ENCODE measurements around the gene SAMHD1. TPM values are rescaled to one million over a fixed set of nuclear protein-coding genes. Genes with fewer than 3 reads are reported as not detected.
A peak's percentile ranks its signal among the peaks of the same experiment; 100 is the strongest.

SAMHD1 gene
- total and polyA plus RNA-seq, 9 of the 15 experiments (the other 6 are each of a cell fraction or from before 2014, with no cell fraction given), result 6.8 to 20.4 (median 14.8) TPM

DNA sequence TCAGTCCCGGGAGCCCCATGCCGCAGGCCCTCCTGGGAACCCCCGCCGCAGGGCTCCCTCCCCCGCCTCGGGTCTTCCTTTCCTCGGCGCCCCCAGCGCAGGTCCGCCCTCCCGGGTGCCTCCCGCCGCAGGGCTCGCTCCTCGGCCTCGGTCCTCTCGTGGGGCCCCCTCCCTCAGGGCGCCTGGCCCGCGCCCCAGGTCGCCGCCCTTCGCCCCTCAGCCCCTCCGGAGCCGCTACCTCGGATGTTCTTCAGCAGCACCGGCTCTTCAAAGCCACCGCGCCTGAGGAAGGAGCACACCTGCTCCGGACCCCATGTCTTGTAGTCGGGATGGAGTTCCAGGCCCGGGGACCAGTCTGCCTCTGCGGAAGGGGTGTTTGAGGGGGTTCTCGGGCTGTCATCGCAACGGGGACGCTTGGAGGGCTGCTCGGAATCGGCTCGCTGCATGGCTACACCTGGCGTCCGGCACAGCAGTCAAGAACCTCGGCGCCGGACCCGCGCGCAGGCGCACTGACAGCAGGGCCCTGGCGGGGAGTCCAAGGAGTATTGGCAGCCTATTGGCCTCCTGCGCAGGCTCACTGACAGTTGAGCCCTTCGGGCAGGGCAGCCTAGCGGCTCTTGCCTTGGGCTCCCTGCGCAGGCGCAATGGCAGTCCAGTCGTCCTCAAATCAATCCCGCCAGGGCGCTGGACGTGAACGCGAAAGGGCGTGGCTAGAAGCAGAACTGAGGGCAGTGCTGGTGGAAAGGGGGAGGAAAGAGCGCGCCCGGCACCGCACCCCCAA, at the start of gene SAMHD1 (continued):
- TF ChIP-seq ZFX (CRISPR knock-in tag; IDR thresholded peaks at IDR 0.05) (peak; percentile 61), GABPB2 (CRISPR knock-in tag; conservative IDR thresholded peaks at IDR 0.05) (no peak), KDM5B (IDR thresholded peaks at IDR 0.05; ENCODE audit: insufficient replicate concordance, low read depth, low read length) (peak; percentile 61), ZNF696 (CRISPR knock-in tag; conservative IDR thresholded peaks at IDR 0.05) (no peak), ZBTB7A (IDR thresholded peaks at IDR 0.05; ENCODE audit: borderline replicate concordance, control insufficient read depth, low read depth, low read length) (peak; percentile 77; the same call in 1 of the 2 replicates), ESRRA (IDR thresholded peaks at IDR 0.05; ENCODE audit: borderline replicate concordance, low read depth) (no peak), EZH2 (IDR thresholded peaks at IDR 0.05; ENCODE audit: borderline replicate concordance, low read depth, low read length) (no peak), E2F3 (CRISPR knock-in tag; IDR thresholded peaks at IDR 0.05) (no peak), YY1 (IDR thresholded peaks at IDR 0.05; ENCODE audit: borderline replicate concordance in 1 of 3, control insufficient read depth in 1 of 3, extremely low read depth in 1 of 3, insufficient read depth in 3 of 3, insufficient read length in 1 of 3, insufficient replicate concordance in 2 of 3, low read depth in 1 of 3, low read length in 2 of 3) (peak in 1 of 3 experiments; percentile 26), KLF1 (tag; IDR thresholded peaks at IDR 0.05) (no peak)
- TF ChIP-seq, protein P1, sequence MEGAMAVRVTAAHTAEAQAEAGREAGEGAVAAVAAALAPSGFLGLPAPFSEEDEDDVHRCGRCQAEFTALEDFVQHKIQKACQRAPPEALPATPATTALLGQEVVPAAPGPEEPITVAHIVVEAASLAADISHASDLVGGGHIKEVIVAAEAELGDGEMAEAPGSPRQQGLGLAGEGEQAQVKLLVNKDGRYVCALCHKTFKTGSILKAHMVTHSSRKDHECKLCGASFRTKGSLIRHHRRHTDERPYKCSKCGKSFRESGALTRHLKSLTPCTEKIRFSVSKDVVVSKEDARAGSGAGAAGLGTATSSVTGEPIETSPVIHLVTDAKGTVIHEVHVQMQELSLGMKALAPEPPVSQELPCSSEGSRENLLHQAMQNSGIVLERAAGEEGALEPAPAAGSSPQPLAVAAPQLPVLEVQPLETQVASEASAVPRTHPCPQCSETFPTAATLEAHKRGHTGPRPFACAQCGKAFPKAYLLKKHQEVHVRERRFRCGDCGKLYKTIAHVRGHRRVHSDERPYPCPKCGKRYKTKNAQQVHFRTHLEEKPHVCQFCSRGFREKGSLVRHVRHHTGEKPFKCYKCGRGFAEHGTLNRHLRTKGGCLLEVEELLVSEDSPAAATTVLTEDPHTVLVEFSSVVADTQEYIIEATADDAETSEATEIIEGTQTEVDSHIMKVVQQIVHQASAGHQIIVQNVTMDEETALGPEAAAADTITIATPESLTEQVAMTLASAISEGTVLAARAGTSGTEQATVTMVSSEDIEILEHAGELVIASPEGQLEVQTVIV (CRISPR knock-in tag; IDR thresholded peaks at IDR 0.05; ENCODE audit: borderline replicate concordance), result no peak
- TF ChIP-seq, protein P2, sequence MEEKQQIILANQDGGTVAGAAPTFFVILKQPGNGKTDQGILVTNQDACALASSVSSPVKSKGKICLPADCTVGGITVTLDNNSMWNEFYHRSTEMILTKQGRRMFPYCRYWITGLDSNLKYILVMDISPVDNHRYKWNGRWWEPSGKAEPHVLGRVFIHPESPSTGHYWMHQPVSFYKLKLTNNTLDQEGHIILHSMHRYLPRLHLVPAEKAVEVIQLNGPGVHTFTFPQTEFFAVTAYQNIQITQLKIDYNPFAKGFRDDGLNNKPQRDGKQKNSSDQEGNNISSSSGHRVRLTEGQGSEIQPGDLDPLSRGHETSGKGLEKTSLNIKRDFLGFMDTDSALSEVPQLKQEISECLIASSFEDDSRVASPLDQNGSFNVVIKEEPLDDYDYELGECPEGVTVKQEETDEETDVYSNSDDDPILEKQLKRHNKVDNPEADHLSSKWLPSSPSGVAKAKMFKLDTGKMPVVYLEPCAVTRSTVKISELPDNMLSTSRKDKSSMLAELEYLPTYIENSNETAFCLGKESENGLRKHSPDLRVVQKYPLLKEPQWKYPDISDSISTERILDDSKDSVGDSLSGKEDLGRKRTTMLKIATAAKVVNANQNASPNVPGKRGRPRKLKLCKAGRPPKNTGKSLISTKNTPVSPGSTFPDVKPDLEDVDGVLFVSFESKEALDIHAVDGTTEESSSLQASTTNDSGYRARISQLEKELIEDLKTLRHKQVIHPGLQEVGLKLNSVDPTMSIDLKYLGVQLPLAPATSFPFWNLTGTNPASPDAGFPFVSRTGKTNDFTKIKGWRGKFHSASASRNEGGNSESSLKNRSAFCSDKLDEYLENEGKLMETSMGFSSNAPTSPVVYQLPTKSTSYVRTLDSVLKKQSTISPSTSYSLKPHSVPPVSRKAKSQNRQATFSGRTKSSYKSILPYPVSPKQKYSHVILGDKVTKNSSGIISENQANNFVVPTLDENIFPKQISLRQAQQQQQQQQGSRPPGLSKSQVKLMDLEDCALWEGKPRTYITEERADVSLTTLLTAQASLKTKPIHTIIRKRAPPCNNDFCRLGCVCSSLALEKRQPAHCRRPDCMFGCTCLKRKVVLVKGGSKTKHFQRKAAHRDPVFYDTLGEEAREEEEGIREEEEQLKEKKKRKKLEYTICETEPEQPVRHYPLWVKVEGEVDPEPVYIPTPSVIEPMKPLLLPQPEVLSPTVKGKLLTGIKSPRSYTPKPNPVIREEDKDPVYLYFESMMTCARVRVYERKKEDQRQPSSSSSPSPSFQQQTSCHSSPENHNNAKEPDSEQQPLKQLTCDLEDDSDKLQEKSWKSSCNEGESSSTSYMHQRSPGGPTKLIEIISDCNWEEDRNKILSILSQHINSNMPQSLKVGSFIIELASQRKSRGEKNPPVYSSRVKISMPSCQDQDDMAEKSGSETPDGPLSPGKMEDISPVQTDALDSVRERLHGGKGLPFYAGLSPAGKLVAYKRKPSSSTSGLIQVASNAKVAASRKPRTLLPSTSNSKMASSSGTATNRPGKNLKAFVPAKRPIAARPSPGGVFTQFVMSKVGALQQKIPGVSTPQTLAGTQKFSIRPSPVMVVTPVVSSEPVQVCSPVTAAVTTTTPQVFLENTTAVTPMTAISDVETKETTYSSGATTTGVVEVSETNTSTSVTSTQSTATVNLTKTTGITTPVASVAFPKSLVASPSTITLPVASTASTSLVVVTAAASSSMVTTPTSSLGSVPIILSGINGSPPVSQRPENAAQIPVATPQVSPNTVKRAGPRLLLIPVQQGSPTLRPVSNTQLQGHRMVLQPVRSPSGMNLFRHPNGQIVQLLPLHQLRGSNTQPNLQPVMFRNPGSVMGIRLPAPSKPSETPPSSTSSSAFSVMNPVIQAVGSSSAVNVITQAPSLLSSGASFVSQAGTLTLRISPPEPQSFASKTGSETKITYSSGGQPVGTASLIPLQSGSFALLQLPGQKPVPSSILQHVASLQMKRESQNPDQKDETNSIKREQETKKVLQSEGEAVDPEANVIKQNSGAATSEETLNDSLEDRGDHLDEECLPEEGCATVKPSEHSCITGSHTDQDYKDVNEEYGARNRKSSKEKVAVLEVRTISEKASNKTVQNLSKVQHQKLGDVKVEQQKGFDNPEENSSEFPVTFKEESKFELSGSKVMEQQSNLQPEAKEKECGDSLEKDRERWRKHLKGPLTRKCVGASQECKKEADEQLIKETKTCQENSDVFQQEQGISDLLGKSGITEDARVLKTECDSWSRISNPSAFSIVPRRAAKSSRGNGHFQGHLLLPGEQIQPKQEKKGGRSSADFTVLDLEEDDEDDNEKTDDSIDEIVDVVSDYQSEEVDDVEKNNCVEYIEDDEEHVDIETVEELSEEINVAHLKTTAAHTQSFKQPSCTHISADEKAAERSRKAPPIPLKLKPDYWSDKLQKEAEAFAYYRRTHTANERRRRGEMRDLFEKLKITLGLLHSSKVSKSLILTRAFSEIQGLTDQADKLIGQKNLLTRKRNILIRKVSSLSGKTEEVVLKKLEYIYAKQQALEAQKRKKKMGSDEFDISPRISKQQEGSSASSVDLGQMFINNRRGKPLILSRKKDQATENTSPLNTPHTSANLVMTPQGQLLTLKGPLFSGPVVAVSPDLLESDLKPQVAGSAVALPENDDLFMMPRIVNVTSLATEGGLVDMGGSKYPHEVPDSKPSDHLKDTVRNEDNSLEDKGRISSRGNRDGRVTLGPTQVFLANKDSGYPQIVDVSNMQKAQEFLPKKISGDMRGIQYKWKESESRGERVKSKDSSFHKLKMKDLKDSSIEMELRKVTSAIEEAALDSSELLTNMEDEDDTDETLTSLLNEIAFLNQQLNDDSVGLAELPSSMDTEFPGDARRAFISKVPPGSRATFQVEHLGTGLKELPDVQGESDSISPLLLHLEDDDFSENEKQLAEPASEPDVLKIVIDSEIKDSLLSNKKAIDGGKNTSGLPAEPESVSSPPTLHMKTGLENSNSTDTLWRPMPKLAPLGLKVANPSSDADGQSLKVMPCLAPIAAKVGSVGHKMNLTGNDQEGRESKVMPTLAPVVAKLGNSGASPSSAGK (IDR thresholded peaks at IDR 0.05), result peak; percentile 69

Measured in K562 (cell line).